HG03135 (cell line): Measurements from ENCODE around the gene TRAK2.

Experiments used
- ATAC-seq: cut with Tn5 transposase; IDR thresholded peaks from one replicate; pipeline ENCODE4 v1.9.1; 2021; ENCODE audit warnings: mild to moderate bottlenecking, moderate library complexity; ENCODE audit not compliant: unreplicated experiment

TRAK2 gene

GRCh38 chr2:201363857-201364560, 87.2 kb downstream of the TRAK2 start:
- no peak for ATAC-seq

- ATAC-seq = no peak
Measured at GRCh38 chr2:201362396-201362795, 88.9 kb downstream of the TRAK2 start.

- no peak for ATAC-seq
Measured at GRCh38 chr2:201361078-201361733, 90.1 kb downstream of the TRAK2 start.

- ATAC-seq = no peak
Measured at GRCh38 chr2:201360256-201360655, 91.0 kb downstream of the TRAK2 start.

GRCh38 chr2:201358684-201359083, 92.6 kb downstream of the TRAK2 start:
- ATAC-seq = no peak

DNA sequence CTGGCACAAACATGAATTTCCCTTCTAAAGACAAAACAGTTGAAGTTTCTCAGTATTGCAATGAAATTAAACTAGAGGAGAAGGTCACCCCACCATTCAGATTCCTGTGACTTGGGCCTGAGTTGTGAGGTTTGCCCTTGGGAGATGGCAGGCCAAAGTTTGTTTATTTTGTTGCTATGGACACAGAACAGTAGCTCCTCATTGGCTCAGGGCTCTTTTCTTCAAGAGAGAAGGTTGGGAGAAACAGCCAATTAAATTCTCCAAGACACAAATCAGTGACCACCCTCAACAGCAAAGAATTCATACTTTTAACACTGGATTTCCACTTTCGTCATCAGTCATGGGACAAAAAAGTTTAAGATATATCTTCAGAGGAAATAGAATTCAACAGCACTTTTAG, 94.0 kb downstream of the TRAK2 start, which contains the start of gene FLACC1:
Gene FLACC1, minus strand, starts transcription at position 125 of the 400 bp plus-strand sequence. CDS start 5,941 bp downstream, outside the sequence.
- ATAC-seq = no peak

DNA sequence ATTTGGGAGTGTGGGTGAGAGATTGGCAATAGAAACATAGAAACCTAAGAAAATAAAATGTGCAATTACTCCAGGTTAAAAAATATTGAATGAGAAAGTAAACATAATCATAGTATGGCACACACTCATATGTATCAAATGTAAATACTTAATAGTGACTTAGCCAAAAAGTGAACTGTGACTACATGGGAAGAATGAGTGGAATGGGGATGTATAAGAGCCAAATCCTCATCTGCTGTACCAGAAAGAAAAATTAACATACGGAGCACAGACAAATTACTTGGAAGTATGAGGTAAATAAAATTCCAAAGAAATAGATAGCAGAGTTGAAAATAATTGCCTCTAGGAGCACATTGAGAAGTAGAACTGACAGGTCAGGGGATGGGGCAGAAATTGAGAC, 98.1 kb downstream of the TRAK2 start:
- no peak for ATAC-seq

- no peak for ATAC-seq
Measured at GRCh38 chr2:201350879-201351278, 100.4 kb downstream of the TRAK2 start.

DNA sequence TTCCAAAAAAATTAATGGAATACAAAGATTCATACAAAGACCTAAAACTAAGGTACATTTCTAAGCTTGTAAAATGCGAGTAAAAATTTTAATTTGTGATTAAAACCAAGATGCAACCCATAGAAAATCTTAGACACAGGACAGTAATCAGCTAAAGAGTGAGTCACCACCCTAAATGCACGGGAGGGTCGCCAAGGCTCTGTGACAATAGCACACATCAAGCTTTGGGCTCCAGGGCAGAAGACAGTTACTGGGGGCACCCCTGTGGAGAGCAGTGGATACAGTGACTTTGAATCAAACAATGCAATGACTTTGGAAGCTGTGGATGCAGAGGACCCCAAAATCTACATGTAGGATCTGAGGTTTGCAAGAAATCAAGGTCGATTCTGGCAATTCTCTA, 101.7 kb downstream of the TRAK2 start:
- ATAC-seq = no peak

GRCh38 chr2:201348758-201349157, 102.5 kb downstream of the TRAK2 start:
- no peak for ATAC-seq

- ATAC-seq = no peak
Measured at GRCh38 chr2:201347138-201347537, 104.1 kb downstream of the TRAK2 start.

DNA sequence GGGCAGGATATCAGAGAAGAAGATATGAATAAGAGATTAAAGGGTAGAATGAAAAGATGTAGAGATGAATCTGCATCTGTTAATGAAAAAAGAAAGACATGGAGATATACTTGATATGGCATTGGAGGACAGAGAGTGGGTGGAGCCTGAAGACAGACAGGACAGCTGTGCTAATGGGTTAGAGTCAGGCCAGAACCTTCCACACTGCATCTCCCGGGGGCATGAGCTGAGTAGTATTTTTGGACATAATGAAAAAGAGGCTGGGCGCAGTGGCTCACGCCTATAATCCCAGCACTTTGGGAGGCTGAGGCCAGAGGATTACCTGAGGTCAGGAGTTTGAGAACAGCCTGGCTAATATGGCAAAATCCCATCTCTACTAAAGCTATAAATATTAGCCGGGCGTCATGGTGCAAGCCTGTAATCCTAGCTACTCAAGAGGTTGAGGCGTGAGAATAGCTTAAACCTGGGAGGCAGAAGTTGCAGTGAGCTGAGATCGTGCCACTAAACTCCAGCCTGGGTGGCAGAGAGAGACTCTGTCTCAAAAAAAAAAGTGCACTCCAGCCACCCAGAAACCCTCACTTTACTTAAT, 105.5 kb downstream of the TRAK2 start:
- ATAC-seq = no peak

- ATAC-seq = peak; percentile 96
Measured at GRCh38 chr2:201344663-201345366, 106.4 kb downstream of the TRAK2 start.

GRCh38 chr2:201343559-201343958, 107.7 kb downstream of the TRAK2 start:
- ATAC-seq = no peak

GRCh38 chr2:201342923-201343322, 108.3 kb downstream of the TRAK2 start:
- no peak for ATAC-seq

- ATAC-seq = no peak
Measured at GRCh38 chr2:201329409-201329808, 121.8 kb downstream of the TRAK2 start.

DNA sequence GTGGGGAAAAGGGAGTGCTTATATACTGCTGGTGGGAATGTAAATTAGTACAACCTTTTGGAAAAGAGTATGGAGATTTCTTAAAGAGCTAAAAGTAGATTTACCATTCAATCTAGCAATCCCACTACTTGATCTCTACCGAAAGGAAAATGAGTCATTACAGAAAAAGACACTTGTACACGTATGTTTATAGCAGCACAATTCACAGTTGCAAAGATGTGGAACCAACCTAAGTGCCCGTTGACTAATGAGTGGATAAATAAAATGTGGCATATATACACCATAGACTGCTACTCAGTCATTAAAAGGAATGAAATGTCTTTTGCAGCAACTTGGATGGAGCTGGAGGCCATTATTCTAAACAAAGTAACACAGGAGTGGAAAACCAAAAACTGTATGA, 123.6 kb downstream of the TRAK2 start:
- ATAC-seq = no peak
